ENCODE data around the gene ZNF628. TPM values are rescaled to one million over a fixed set of nuclear protein-coding genes. Genes with fewer than 3 reads are reported as not detected.
A peak's percentile ranks its signal among the peaks of the same experiment; 100 is the strongest.

The ZNF628 gene
- polyA plus RNA-seq, 6 donors from 2014 or later, result 0.16 to 2.2 (median 0.94) TPM; not detected in 1

- Mint-ChIP-seq H3K27ac (peak overlapping the region in 1 of 6 donors; percentile 80), H3K4me1 (peaks cover 8 to 12% (median 11%) of the 10 kb centered on the region in 3 donors), H3K36me3 (no peaks in the 10 kb centered on the region), H3K9me3 (no peaks in the 10 kb centered on the region), H3K4me3 (no peak overlapping the region), H3K27me3 (peaks cover 0 to 22% (median 21%) of the 10 kb centered on the region in 3 donors)
- ATAC-seq (ENCODE audit: low read depth in 2 of 2) (no peak), DNase-seq (no peak)
Observed at GRCh38 chr19:55508120-55508519, 31.7 kb downstream of the ZNF628 start.

DNA sequence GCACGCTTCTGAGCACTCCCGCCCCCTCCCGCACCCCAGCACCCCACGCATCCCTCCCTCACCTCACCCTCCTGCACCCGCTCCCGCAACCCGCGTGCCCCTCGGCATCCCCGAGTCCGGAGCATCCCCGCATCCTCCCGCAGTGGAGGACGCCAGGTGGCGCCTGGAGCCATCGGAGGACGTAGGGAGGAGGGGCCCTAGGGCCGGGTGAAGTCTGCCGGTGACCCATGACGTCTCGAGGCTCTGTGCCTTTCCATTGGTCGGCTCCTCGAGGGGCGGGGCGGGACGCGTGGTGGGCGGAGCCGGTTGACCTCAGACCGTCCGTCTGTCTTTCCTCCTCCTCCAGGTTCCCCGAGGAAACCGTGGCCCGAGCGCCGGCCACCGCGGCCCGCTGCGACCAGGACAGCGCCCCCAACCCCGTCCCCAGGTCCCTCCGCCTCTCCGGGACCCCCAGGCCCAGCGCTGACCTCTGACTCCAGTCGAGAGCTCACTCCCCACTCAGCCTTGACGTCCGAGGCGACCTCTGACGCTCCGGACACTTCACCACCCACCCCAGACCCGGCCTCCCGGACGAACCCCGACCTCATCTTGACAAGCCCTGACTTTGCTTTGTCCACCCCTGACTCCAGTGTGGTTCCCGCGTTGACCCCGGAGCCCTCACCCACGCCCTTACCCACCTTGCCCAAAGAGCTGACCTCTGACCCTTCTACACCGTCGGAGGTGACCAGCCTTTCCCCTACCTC lies 40.6 kb downstream of the ZNF628 start:
- no peaks in the 10 kb centered on the region for H3K36me3 Mint-ChIP-seq
- H3K9me3 Mint-ChIP-seq, result no peaks in the 10 kb centered on the region
- H3K27me3 Mint-ChIP-seq, result peaks cover 7 to 9% (median 8%) of the 10 kb centered on the region in 3 donors
- H3K4me1 Mint-ChIP-seq, result peaks cover 7 to 12% (median 11%) of the 10 kb centered on the region in 3 donors
- H3K4me3 Mint-ChIP-seq, result peak overlapping the region; percentile 81 to 95 (median 88)
- ATAC-seq (ENCODE audit: low read depth in 2 of 2) (peak; percentile 99), DNase-seq (peak; percentile 88)
- peak overlapping the region; percentile 86 to 97 (median 96) for H3K27ac Mint-ChIP-seq

DNA sequence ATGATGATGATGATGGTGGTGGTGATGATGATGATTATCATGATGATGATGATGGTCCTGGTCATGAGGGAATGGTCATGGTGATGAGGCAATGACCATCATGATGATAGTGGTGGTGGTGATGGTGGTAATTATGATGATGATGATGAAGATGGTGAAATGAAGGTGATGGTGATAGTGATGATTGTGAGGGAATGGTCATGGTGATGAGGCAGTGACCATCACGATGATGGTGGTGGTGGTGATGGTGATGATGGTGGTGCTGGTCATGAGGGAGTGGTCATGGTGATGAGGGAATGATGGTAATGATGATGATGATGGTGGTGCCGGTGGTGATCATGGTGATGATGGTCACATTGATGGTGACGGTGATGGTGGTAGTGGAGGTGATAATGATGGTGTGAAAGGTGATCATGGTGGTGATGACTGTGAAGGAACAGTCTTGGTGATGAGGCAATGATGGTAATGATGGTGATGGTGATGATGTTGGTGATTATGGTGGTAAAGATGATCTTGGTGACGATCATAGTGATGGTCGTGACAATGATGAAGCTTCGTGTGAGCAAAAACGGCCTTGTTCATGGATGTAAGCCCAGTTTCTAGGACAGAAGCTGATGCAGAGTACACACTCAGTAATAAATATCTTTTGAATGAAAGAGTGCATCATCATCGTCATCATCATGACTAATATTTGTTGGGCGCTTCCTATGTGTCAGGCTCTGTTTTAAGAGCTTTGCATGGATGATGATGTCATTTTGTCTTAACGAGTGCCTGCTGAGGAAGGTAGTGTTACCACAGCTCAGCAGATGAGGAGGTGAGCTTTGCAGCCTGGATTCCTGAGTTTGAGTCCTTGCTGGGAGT lies 43.3 kb downstream of the ZNF628 start:
- no peaks in the 10 kb centered on the region for H3K36me3 Mint-ChIP-seq
- DNase-seq (no peak), ATAC-seq (ENCODE audit: low read depth in 2 of 2) (no peak)
- peaks cover 7 to 12% (median 11%) of the 10 kb centered on the region in 3 donors for H3K4me1 Mint-ChIP-seq
- no peak overlapping the region for H3K27ac Mint-ChIP-seq
- H3K4me3 Mint-ChIP-seq, result no peak overlapping the region
- peaks cover 0 to 4% (median 3%) of the 10 kb centered on the region in 3 donors for H3K27me3 Mint-ChIP-seq
- H3K9me3 Mint-ChIP-seq, result no peaks in the 10 kb centered on the region

GRCh38 chr19:55520691-55521292 lies 44.4 kb downstream of the ZNF628 start:
- peaks cover 4 to 12% (median 8%) of the 10 kb centered on the region in 3 donors for H3K27me3 Mint-ChIP-seq
- ATAC-seq (ENCODE audit: low read depth in 2 of 2), result no peak
- H3K9me3 Mint-ChIP-seq, result no peaks in the 10 kb centered on the region
- H3K27ac Mint-ChIP-seq, result no peak overlapping the region
- H3K4me3 Mint-ChIP-seq, result no peak overlapping the region
- peaks cover 7 to 12% (median 11%) of the 10 kb centered on the region in 3 donors for H3K4me1 Mint-ChIP-seq
- H3K36me3 Mint-ChIP-seq, result no peaks in the 10 kb centered on the region
- no peak for DNase-seq

DNA sequence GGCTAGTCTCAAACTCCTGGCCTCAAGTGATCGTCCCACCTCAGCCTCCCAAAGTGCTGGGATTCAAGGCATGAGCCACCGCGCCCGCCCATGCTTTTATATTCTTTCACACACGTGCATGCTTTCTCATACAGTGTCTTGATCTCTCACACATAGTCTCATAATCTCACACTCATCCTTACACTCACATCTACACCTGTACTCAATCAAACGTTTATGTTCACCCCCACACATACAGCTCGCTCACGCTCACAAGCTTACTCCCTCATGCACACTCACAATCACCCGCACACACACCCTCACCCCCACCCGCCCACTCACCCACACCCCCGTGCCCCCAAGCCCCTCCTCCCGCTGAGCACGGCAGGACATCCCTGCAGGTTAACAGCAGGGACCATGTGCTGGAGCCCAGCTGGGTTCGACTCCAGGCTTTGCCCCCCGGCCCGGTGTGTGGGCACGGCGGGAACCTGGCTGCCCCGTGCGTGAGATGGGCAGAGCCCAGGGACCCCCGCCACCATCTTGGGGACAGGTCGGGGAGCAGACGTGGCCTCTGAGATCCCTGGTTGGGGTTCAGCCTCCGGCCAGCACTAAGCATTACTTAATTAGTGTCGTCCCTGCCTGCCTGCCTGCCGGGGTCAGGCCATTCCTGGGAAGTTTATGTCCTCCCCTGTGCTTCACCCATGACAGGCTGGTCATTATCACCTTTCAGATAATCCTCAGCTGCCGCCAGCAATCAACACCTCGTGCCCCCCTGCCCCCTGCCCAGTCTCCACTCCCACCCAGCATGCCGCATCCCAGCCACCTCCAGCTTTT lies 49.1 kb downstream of the ZNF628 start:
- Mint-ChIP-seq H3K36me3 (no peaks in the 10 kb centered on the region), H3K27me3 (peaks cover 4 to 12% (median 8%) of the 10 kb centered on the region in 3 donors), H3K4me1 (no peaks in the 10 kb centered on the region), H3K27ac (peak overlapping the region in 1 of 6 donors; percentile 37), H3K9me3 (no peaks in the 10 kb centered on the region), H3K4me3 (no peak overlapping the region)
- no peak for ATAC-seq (ENCODE audit: low read depth in 2 of 2)
- DNase-seq, result no peak

DNA sequence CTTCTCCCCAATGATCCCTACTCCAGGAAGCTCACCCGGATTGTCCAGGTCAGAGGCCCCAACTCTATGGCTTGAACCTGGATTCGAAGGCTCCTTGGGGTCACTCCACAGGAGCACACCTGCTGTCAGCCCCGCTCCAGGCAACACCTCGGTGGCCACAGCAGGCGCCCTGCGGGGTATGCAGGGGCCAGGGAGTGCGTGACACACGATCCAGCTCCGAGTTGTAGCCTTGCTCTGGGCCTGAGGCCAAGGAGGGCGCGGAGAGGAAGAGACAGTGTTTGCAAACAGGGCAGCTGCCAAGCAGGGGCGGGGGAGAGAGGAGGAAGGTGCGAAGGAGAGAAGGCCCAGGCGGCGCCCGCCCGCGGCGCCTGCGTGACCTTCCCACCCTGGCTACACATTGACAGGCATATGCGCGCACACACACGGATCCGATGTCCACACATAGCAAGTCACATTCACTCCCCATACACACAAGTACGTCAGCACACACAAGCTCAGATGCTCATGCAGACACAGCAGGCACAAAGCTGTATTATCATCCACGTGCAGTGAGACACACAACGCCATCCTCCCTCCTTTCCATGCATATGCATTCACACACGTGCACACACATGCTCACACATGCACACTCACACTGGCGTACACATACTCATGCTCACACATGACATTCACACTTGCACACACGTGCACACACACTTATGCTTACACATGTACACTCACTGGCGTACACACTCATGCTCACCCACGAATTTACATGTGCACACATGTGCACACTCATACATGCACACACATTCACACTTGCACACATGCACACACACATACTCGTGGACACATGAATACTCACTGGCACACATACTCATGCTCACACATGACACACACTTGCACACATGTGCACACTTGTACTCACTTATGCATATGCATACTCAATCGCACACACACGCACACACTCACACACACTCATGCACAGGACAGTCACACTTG lies 50.1 kb downstream of the ZNF628 start:
- ATAC-seq (ENCODE audit: low read depth in 2 of 2) (no peak), DNase-seq (no peak)
- H3K4me1 Mint-ChIP-seq, result no peaks in the 10 kb centered on the region
- H3K4me3 Mint-ChIP-seq, result no peak overlapping the region
- no peaks in the 10 kb centered on the region for H3K36me3 Mint-ChIP-seq
- H3K27me3 Mint-ChIP-seq, result peaks cover 4 to 12% (median 8%) of the 10 kb centered on the region in 3 donors
- H3K27ac Mint-ChIP-seq, result no peak overlapping the region
- H3K9me3 Mint-ChIP-seq, result no peaks in the 10 kb centered on the region

GRCh38 chr19:55527197-55528029 lies 51.0 kb downstream of the ZNF628 start:
- no peaks in the 10 kb centered on the region for H3K4me1 Mint-ChIP-seq
- ATAC-seq (ENCODE audit: low read depth in 2 of 2), result no peak
- H3K9me3 Mint-ChIP-seq, result no peaks in the 10 kb centered on the region

DNA sequence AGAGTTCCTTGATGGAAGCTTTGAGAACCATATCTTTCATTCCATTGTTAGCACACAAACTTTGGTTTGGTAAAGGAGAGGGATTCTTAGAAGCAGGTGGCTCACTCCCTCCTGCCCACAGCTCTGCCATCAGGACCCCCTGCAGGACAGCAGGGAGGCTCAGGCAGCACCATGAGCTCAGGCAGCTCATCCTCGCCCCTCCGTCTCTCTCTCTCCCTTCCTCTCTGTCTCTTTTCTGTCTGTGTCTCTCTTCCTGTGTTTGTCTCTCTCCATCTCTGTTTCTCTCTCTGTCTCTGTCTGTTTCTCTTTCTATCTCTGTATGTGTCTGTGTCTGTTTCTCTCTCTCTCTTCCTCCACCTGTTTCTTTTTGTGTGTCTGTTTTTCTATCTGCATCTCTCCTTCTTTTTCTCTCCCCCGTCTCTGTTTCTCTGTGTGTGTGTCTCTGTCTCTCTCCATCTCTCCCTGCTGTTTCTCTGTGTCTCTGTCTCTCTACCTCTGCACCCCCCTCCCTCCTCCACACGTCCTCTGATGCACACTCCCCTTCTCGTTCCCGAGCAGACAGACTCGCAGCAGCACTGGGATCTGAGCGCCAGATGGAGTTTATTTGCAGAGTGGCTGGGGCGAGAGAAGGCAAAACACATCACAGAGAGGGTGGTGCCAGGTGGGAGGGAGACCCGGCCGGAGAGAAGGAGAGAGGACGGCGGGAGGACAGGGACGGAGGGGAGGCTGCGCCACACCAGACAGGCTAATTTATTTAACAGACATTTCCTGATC lies 51.8 kb downstream of the ZNF628 start:
- DNase-seq (no peak), ATAC-seq (ENCODE audit: low read depth in 2 of 2) (no peak)
- Mint-ChIP-seq H3K27me3 (peaks cover 4 to 12% (median 8%) of the 10 kb centered on the region in 3 donors), H3K4me3 (no peak overlapping the region), H3K27ac (no peak overlapping the region), H3K4me1 (no peaks in the 10 kb centered on the region), H3K36me3 (no peaks in the 10 kb centered on the region), H3K9me3 (no peaks in the 10 kb centered on the region)

More at GRCh38 chr19:55527197-55528029, 51.0 kb downstream of the ZNF628 start:
- no peaks in the 10 kb centered on the region for H3K36me3 Mint-ChIP-seq
- no peak overlapping the region for H3K27ac Mint-ChIP-seq
- no peak for DNase-seq
- no peak overlapping the region for H3K4me3 Mint-ChIP-seq
- peaks cover 4 to 12% (median 8%) of the 10 kb centered on the region in 3 donors for H3K27me3 Mint-ChIP-seq

GRCh38 chr19:55529636-55530234 lies 53.3 kb downstream of the ZNF628 start:
- Mint-ChIP-seq H3K4me1 (no peaks in the 10 kb centered on the region), H3K9me3 (no peaks in the 10 kb centered on the region), H3K36me3 (no peaks in the 10 kb centered on the region), H3K27me3 (peaks cover under 1 to 14% (median 13%) of the 10 kb centered on the region in 3 donors), H3K27ac (no peak overlapping the region), H3K4me3 (no peak overlapping the region)
- DNase-seq, result no peak
- ATAC-seq (ENCODE audit: low read depth in 2 of 2), result no peak

DNA sequence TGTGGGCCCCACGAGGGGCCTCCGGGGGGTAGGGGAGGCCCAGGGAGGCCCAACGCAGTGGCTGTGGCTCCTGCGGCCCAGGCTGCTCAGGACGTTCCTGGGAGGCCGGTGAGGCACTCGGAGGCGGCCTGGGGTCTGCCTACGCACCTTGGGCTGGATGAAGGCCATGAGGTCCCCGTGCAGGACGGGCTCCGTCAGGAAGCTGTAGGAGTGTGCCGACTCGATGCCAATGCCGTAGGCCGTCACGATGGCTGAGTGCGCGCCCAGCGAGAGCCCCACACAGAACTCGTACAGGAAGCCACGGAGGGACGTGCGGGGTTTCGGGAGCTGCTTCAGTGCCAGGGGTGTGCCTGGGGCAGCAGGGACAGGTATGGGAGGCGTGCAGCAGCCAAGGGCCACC lies 54.6 kb downstream of the ZNF628 start:
- no peak for DNase-seq
- Mint-ChIP-seq H3K4me1 (no peaks in the 10 kb centered on the region), H3K4me3 (no peak overlapping the region), H3K27ac (no peak overlapping the region), H3K27me3 (peaks cover 0 to 5% (median 5%) of the 10 kb centered on the region in 3 donors), H3K9me3 (no peaks in the 10 kb centered on the region), H3K36me3 (no peaks in the 10 kb centered on the region)
- ATAC-seq (ENCODE audit: low read depth in 2 of 2), result no peak

All from naive B cell (primary cell).